HG03103 (cell line): Measurements from ENCODE around the gene UBL4A.

Experiments used
- ATAC-seq: cut with Tn5 transposase; IDR thresholded peaks from one replicate; pipeline ENCODE4 v1.9.1; 2021; ENCODE audit warnings: low read depth; ENCODE audit not compliant: unreplicated experiment

Gene UBL4A

DNA sequence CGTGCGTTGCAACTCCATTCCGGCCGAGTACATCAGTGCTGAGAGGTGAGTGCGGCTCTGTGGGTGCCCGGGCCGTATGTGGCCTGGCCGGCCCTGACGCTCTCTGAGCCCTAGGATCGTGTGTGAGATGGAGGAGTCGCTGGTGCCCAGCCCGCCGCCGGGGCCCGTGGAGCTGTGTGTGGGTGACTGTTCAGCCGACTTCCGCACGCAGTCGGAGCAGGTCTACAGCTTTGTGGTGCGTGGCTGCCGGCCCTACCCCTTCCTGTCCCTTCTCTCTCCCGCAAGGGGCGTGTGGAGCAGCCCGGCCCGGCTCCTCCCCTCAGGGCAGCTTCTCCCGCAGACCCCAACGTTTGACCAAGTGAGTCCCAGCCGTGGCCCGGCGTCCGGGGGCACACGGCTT lies 20.4 kb downstream of the UBL4A start:
- ATAC-seq: no peak

DNA sequence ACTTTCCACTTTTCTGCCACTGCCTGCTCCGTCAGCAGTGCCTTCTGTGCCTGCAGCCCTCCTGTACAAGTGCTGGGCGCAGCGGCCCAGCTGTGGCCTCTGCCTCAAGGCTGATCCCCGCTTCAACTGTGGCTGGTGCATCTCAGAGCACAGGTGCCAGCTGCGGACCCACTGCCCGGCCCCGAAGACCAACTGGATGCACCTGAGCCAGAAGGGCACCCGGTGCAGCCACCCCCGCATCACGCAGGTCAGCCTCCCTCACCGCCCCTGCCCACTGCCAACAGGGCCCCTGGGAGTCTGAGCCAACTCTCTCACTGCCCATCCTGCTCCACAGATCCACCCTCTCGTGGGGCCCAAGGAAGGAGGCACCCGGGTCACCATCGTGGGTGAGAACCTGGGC lies 20.8 kb downstream of the UBL4A start:
- no peak for ATAC-seq

DNA sequence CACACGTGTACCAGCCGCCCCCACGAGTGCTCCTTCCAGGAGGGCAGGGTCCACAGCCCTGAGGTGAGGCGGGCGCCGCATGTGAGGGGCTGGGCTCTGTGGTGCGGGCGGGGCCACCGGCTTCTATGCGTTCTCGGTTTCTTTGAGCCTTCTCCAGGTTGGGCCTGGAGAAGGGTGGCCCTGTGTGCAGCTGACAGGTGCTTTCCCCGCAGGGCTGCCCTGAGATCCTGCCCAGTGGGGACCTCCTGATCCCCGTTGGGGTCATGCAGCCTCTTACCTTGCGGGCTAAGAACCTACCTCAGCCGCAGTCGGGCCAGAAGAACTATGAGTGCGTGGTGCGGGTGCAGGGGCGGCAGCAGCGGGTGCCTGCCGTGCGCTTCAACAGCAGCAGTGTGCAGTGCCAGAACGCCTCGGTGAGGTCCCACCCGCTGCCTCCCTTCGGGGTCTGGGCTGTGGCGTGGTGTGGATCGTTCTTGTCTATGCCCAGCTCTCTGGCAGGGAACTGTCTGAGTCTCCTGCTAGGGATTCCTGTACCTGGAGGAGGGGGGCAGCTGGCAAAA lies 21.5 kb downstream of the UBL4A start:
- no peak for ATAC-seq

DNA sequence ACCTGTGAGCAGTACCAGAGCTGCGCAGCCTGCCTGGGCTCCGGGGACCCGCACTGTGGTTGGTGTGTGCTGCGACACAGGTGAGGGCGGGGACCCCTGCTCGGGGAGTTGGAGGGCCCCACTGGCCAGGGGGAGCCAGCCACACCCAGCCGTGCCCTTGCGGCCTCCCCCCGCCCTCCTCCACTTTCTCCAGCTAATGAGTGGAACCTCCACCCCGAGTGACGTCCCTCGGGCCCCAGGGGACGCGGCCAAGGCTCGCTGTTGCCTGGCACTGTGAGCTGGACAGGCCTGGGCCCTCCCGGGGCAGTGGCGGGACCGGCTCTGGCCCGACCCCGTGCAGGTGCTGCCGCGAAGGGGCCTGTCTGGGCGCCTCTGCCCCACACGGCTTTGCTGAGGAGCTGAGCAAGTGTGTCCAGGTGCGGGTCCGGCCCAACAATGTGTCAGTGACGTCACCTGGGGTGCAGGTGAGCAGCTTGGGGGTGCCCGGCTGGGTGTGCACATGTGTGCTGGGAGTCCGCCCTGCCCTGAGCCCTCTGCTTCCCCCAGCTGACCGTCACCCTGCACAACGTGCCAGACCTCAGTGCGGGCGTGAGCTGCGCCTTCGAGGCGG lies 22.7 kb downstream of the UBL4A start:
- ATAC-seq: no peak

DNA sequence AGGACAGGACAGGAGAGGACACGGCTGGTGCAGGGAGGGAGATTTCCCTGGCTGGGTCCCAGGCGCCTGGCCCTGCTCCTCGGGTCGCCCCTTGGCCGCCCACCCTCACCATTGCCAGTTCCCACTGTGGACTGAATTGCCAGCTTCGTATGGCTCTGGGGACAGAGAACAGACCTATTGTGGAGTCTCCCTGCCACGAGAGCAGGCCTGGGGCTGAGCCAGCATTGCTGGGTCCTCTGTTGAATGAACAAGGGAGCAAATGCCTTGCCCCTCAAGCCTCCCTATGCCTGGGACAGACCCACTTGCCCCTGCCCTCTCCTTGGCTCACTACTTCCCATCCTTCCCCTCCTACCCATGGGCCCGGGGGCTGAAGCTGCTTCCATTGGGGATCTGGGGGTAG lies 24.0 kb downstream of the UBL4A start:
- ATAC-seq: no peak

DNA sequence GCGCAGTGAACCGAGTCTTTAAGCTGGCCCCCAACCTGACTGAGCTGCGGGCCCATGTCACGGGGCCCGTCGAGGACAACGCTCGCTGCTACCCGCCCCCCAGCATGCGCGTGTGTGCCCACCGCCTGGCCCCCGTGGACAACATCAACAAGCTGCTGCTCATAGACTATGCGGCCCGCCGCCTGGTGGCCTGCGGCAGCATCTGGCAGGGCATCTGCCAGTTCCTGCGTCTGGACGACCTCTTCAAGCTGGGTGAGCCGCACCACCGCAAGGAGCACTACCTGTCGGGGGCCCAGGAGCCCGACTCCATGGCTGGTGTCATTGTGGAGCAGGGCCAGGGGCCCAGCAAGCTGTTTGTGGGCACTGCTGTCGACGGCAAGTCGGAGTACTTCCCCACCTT lies 26.1 kb downstream of the UBL4A start:
- ATAC-seq: no peak

DNA sequence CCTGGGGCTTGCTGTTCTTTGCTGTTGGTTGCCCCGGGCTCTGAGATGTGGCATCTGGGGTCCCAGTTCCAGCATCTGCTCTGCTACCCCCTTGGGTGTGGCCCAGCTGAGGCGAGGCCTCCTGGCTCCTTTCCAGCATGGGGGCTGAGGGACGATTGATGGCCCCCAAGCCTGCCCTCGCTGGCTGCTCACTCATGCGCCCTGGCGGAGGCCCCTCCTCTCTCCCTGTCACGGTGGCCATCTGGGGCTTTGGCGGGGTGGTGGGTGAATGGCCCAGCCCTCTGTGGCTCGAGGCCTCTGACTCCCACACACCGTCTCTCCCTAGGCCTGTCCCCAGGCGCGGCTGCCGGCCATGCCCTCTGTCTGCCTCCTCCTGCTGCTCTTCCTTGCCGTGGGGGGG lies 26.6 kb downstream of the UBL4A start:
- ATAC-seq: no peak

DNA sequence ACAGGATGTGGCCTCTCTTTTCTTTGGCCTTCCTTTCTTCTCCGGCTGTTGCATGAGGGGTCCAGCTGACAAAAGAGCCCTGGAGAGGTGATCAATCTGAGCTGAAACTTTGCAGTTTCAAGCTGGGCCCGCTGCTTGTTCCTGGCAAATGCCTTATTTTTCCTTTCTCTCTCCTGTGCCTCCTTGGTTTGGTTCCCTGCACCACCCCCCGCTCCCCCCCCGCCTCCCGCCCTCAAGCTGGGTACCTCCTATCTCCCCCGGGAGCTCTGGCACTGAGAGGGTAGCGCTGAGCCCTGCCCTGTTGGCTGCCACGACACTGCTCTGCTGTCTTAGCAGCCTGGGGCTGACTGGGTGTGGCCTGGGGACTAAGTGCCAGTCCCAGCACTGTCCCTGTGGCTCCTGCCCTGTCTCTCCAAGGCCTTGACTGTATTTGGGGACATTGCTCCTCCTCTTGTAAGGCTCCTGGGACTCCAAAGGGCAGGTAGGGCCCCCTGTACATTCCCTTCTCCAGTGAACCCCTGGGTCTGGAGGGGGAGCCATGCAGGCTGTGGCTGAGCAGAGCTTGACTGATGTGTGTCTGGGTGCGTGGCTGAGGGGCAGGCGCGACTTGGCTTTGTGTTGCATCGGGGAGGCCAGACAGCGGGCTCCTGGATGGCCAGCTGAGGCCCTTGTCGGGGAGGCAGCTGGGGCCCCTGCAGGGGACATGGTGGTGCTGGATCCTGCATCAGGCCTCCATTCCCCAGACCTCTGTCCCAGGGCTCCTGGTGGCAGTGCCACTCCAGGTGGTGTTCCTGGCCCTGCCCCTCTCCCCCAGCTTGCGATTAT lies 27.2 kb downstream of the UBL4A start:
- no peak for ATAC-seq

DNA sequence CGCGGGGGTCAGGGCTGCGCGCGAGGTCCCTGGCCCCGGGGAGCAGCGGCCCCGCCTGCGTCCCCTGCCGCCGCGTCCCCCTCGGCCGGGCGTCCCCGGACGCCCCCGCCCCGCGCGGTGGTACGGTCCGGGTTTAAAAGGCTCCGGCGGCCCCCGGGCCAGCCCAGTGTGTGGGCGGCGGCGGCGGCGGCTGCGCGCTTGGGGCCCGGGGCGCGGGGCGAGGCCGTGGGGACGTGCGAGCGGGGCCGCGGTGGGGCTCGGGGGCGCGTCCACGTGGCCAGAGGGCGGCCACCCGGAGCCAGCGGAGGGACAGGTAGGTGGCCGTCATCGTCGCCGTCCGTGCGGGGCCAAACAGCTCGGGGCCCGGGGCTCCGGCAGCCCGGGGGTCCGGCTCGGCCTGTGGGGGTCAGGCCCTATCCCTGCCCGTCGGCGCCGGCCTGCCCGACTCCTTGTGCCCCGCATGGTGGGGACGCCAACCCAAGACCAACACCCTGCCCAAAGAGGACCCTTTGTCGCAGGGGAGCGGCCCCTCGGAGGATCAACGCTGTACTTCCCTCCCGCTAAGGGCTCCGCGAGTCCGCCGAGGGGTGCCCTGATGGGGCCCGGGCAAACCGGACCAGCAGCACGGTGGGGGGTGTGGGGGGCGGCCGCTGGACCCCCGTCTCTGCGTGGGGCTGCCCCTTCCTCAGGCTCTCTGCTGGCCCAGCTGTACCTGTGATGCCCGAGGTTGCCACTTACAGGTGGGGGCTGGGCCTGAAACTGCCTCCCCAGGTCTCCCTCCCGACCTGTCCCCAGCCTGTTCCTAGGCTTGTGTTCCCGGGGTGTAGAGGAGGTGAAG lies 28.1 kb downstream of the UBL4A start, which contains the start of gene PLXNA3:
Gene PLXNA3, plus strand, starts transcription at position 166 of the 838 bp plus-strand sequence. CDS start 1,903 bp downstream, outside the sequence.
- ATAC-seq: peak; percentile 49

DNA sequence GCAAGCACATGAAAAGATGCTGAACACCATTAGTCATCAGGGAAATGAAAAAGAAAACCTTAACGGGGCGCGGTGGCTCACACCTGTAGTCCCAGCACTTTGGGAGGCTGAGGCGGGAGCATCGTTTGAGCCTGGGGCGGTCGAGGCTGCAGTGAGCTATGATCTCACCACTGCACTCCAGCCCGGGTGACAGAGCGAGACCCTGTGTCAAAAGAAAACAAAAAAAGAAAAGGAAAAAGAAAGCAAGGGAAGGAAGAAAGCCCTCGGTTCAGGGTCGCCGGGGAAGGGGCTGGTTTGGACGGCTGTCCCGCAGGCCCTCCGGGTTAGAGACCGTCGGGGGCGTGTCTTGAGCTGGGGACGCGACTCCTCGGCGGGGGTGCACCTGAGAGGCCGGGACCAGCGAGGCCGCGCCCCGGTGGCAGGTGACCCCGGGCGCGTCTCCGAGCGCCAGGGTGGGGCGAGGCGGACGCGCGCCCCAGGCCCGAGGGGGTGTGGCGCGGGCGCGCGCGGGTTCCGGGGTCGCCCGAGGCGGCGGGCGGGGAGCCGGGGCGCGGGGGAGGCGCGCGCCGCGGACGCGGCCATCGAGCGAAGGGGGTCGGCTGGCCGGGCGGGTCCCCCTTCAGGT lies 28.8 kb downstream of the UBL4A start:
- ATAC-seq: peak; percentile 40

DNA sequence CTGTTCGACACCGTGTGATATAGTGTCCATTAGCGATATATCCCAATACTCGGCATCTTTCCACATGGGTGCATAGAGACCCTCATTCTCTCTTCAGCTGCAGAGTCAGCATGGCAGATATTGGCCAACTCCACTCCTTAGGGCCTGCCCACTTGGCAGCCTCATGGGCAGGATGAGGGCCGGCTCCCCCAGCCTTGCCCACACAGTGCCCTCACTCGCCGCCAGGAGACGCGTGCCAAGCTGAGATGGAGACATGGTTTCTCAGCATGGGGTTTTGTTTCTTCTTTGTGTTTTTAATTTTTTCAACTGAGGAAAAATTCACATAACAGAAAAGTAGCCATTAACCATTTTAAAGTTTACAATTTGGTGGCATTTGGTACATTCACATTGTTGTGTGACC lies 33.6 kb downstream of the UBL4A start:
- no peak for ATAC-seq

DNA sequence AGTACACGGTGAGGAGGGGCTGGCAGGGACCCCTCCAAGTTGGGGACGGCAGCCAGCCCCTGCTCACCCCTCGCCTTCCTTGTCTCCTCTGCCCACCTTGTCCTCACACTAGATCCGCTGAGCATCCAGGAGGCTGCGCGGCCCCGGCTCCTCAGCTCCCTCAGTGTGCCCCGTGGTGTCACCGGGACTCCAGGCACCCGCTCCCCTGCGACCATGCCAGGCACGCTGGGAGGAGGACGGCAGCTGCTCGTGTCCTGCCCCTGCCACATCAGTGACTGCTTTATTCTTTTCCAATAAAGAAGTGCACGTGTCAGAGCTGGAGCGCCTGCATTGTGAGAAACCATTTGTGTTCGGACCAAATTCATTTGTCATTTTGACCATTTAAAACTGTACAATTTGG lies 36.1 kb downstream of the UBL4A start:
- ATAC-seq: no peak

DNA sequence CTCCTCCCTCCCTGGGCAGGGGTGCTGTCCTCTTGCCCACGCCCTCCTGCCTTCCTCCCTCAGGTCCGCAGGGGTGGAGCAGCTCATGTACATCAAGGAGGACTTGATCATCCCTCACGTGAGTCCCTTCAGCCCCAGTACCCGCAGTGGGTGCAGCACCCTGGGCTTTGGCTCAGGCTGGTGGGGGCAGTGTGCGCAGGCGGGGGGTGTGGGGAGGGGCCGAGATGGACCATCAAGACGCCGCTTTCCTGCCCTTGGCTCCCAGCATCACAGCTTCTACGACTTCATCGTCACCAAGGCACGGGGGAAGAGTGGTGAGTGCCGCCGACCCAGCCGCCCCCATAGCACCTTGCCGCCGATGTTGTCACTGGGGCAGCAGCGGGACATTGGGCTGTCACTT lies 36.8 kb downstream of the UBL4A start:
- no peak for ATAC-seq

DNA sequence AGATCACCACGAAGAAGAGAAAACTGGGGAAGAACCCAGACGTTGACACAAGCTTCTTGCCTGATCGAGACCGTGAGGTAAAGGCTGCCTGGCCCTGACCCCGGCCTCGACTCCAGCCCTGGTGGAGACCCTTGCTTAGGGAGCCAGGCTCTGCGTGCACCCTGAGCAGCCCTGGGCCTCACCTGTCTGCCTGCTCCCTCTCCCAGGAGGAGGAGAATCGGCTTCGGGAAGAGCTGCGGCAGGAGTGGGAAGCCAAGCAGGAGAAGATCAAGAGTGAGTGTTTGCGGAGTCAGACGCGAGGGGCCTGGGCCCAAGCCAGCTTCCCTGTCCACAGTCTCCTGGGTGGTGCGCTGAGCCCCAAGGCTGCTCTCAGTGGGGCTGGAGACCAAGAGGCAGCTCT lies 37.9 kb downstream of the UBL4A start:
- ATAC-seq: no peak

DNA sequence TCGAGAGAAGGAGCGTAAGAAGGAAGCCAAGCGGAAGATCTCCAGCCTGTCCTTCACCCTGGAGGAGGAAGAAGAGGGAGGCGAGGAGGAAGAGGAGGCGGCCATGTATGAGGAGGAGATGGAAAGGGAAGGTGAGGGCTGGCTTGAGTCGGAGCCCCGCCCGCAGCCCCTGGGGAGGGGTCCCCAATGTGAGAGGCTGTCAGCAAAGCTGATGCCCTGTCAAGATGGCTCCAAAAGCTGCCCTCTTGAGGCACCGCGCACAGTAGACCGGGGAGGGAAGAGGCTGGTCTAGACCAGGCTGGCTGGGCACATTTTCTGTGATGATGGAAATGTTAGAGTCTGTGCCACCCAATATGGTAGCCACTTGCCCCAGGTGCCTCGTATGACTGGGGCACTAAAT lies 40.0 kb downstream of the UBL4A start:
- no peak for ATAC-seq

DNA sequence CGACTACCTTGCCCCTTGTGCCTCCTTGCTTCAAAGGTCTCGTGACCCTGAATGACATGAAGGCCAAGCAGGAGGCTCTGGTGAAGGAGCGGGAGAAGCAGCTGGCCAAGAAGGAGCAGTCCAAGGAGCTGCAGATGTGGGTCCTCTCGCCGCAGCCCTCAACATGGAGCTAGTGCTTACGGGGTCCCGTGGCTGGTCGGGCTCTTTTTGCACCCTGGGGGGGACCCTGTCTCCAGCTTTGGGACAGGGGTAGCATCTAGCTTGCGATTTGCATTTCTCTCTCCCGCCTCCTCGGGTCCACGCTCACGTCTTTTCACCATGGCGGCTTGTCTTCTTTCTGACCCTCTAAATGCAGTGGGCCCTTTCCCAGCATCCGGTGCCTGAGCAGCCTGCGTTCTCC lies 40.6 kb downstream of the UBL4A start:
- no peak for ATAC-seq

DNA sequence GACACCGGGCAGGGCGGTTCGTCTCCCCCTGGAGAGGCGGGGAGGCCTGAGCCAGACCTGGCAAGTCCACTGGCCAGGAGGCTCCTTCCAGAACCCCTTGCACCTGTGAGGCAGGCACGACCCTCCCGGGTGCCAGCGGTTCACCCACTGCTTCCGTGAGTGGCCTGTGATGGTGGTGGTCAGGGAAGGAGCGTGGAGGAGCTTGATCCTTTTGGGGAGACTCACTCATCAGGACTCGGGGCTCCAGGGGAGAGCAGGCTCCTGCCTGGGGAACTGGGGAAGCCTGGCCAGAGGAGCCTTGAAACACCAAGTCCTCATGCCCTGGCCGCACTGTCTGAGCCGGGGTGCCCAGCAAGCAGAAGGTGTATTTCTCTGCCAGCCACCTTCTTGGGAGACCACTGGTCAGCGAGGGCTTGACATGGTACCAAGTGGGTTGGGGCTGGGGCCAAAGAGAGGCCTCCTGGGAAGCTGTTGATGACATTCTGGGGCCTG lies 41.6 kb downstream of the UBL4A start:
- no peak for ATAC-seq

DNA sequence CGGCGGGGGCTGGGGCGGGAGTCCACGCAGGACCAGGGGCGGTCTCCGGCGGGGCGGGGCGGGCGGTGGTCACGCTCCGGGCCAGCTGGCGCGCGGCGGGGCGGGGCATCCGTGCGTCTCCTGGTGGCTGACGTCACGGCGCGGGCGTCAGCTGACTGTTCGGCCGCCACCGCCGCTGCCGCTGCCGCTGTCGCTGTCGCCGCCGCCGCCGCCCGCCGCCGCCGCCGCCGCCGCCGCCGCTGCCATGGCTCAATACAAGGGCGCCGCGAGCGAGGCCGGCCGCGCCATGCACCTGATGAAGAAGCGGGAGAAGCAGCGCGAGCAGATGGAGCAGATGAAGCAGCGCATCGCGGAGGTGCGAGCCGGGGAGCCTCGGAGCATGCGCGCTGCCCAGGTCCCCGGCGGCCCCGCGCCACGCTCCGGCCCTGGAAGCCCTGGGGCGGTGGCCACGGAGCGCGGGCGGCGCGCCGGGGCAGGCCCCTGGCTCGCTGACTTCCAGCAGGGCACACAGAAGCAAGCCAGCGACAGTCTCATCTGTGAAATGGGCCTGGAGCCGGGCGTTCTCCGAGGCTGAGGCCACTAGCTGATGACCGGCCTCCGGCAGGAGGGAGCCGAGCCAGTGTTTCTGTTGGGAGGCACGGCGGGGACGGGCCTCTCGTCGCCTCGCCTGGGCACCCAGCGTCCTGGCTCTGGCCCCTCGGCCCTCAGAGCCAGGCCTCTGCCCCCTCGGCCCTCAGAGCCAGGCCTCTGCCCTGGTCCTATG lies 42.2 kb downstream of the UBL4A start, which contains the start of gene FAM50A:
Gene FAM50A, plus strand, starts transcription at position 150 of the 763 bp plus-strand sequence. Its CDS starts 95 bp downstream, at position 245.
- peak; percentile 77 for ATAC-seq

DNA sequence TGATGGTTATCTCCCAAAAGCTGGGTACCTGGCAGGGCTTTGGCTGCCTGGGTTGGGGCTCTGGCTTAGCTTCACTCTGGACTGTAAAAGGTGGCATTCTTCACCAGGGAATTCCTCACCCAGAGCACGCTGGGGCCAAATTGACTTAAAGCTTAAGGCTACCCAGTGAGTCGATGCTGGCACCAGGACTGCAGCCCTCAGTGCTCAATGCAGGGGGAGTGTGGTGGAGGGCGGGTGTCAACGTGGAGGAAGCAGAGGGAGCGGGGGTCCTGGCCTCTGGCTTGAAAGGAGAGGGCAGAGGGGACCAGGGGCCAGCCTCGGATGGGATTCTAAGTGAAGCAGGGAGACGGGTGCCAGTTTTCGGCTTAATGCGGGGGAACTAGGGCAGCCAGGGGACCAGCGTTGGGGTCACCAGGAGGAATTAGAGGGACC lies 42.9 kb downstream of the UBL4A start:
- no peak for ATAC-seq
